Measurements from ENCODE around the gene ZNF597. TPM values are rescaled to one million over a fixed set of nuclear protein-coding genes. Genes with fewer than 3 reads are reported as not detected.
"Not testable (repeated sequence)": the region's sequence is repeated elsewhere in the genome, so short reads cannot be mapped to it uniquely, and the experiment has no call there.

The ZNF597 gene
- total RNA-seq, 1 experiment from 2014 or later, result 5.6 TPM

DNA sequence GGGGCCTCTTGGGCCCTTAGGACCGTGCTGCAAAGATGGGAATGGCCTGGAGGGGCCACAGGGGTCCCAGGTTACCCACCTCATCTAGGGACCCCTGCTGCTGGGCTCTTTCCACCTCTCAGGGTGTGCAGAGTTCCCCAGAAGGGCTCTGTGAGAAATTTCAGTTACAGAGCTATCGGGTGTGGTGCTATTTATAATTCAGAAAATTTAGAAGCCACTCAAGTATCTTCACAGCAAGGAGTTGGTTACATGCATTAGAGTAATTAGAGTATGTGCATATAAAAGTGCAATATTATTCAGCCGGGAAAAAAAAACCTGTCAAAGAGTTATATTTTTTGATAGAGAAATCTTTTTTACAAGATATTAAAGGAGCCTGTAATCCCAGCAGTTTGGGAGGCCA, 33.1 kb upstream of the ZNF597 start:
- no peak for DNase-seq (ENCODE audit: extremely low read depth, low read depth)

DNA sequence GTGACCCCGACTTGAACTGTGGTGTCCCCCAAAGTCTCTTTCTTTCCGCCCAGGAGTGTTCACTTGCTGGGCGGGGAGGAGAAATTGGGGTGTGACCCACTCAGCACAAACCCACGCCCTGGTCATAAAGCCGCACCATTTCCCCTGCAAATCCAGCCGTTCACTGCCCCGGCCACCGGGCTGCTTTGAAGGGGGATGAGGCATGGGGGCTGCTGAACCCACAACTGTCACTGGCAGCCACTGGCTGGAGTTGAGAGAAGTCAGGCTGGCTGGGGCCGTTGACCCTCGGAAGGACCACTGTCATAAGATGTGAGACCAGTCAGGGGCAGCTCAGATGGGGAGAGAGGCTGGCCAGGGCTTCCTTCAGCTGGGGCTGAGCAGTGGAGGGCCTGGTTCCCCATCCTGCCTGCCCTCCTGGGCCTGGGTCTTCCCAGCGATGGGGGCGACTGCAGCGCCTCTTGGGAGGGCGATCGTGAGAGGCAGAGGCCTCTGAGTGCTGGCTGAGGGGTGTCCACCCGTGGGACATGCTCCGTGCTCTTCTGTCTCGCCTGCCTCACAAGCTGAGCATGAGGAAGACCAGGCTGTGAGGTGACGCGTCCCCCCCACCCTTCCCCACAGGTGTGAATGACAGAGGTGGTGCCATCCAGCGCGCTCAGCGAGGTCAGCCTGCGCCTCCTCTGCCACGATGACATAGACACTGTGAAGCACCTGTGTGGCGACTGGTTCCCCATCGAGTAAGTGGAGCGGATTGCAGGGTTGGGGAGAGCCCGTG, 32.5 kb upstream of the ZNF597 start:
- DNase-seq (ENCODE audit: extremely low read depth, low read depth), result no peak

DNA sequence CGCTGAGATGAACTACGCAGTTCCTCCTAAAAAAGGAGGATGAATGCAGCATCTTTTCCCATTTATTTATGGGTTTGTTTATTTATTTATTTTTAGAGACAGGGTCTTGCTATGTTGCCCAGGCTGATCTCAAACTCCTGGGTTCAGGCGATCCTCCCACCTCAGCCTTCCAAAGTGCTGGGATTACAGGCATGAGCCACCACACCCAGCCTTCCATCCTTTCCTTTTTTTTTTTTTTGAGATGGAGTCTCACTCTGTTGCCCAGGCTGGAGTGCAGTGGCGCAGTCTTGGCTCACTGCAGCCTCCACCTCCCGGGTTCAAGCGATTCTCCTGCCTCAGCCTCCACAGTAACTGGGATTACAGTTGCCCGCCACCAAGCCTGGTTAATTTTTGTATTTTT, 31.6 kb upstream of the ZNF597 start:
- DNase-seq (ENCODE audit: extremely low read depth, low read depth), result not testable (repeated sequence)

DNA sequence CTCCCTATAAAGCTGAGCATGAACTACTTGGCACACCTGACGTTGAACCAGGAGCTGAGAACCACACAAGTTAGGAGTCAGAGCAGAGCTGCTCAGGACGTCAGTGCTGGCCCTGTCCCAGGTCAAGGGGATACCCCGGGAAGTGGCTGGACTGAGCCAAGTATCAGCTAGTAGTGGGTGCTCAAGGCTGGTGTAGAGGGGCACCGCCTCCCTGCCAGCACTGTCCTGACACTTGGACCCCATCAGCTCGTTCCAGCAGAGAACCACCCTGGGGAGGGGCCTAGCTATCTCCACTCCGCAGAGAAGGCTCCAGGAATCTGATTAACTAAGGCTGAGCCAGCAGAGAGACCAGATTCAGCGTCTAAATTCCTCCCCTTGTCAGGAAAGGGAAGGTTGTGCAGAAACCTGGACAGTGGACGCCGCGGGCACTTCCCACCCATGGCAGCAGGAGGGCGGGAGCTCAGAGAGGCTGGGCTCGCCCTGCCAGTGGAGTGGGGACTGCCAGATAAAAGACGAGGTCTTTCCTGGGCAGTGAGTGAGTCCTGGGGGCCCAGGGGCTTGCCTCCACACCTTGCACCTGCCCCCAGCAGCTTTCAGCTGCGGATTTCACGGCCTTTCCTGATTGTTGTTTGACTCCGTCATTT, 31.0 kb upstream of the ZNF597 start:
- DNase-seq (ENCODE audit: extremely low read depth, low read depth), result no peak

DNA sequence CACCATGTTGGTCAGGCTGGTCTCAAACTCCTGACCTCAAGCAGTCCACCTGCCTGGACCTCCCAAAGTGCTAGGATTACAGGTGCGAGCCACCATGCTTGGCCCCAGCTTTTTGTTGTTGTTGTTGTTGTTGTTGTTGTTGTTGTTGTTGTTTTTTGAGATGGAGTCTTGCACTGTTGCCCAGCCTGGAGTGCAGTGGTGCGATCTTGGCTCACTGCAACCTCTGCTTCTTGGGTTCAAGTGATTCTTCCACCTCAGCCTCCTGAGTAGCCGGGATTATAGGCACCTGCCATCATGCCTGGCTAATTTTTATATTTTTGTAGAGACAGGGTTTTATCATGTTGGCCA, 30.3 kb upstream of the ZNF597 start:
- DNase-seq (ENCODE audit: extremely low read depth, low read depth), result not testable (repeated sequence)

DNA sequence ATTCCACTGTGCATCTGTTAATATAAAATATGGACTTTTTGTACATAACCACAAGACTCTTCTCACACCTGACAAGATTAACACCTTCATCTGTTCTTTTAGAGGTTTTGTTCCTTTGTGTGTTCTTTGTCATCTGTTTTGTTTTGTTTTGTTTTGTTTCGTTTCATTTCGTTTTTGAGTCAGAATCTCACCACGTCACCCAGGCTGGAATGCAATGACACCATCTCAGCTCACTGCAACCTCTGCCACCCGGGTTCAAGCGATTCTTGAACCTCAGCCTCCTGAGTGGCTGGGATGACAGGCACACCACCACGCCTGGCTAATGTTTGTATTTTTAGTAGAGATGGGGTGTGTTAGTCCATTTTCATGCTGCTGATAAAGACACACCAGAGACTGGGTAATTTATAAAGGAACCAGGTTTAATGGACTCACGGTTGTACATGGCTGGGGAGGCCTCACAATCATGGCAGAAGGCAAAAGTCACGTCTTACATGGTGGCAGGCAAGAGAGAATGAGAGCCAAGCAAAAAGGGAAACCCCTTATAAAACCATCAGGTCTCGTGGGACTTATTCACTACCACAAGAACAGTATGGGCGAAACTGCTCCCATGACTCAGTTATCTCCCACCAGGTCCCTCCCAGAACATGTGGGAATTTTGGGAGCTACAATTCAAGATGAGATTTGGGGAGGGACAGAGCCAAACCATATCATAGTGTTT, 29.7 kb upstream of the ZNF597 start:
- no peak for DNase-seq (ENCODE audit: extremely low read depth, low read depth)

DNA sequence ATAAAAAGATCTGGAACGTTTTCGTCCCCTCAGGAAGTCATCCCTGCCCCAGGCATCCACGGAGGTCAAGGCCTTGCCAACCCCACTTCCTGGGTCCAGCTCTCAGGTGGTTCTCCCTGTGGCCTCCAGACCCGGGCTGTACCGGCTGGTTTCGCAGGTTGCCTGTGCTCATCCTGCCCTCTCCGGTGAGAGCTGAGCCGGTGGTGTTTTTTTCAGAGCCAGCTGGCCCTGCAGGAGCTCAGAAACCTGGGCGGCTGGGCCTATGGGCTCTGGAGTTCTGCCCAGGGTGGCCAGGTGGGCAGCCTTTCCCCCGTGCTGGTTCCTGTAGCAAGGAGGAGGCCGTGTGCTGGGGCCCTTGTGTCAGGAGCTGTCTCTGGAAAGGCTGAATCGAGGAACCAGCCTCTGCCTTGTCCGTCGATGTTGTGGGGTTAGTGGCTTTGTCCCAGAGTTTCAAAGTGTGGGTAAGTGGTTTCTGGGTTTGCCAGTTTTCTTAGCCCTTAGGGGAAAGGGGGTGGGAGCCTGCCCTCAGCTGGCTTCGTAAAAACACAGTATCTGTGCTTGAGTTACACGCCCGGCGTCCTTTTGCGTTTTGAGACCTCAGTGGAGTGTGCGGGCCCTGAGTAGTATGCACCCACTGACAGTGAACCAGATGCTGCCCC, 28.3 kb upstream of the ZNF597 start:
- no peak for DNase-seq (ENCODE audit: extremely low read depth, low read depth)

DNA sequence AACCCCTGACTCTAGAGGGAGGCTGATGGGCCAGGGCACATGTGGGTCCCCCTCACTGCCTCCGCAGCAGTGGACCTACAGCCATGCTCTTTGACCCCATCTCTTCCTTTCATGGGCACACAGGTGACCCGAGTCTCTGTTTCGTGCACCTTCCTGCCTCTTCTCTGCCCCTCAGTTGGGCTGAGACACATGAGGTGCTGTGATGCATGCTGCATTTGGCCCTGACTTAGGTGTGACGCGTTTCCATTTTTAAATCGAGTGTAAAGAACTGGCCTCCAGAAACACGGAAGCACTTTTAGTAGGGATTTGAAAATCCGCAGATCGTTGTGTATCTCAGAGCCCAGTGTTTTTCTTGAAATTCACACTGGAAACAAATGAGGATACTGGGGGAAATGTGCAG, 27.4 kb upstream of the ZNF597 start:
- DNase-seq (ENCODE audit: extremely low read depth, low read depth), result no peak

DNA sequence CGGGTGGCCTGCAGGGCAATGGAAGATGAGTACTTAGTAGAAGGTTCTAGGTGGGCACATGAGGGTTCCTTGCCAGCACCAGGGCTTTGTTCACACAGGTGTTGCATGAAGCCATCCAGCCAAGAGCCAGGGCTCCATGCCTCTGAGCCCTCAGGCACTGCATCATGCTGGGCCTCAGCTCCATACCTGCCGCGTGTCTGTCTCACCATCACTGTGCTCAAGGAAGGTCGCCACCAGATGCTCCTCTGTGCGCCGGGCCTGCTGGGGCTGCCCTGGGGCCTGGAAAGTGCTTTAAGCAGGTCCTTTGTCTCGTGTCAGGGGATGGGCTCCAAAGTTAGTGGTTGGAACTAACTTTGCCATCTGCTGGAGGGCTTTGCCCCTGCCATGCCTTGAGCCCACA, 26.4 kb upstream of the ZNF597 start:
- DNase-seq (ENCODE audit: extremely low read depth, low read depth), result no peak

DNA sequence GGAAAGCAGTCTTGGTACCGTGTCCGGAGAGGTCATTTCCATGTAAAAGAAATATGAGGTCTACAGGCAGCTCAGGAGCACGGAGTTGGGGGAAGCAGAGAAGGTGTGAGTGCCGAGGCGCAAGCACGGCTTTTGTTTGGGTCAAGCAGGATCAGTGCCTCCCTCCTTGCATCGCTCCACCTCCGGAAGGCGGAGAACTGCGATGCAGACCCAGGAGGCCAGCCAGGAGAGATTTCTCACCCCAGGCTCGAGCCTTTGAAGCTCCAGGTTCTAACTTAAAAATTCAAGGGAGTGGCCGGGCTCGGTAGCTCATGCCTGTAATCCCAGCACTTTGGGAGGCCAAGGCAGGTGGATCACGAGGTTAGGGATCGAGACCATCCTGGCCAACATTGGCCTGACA, 25.2 kb upstream of the ZNF597 start:
- no peak for DNase-seq (ENCODE audit: extremely low read depth, low read depth)

DNA sequence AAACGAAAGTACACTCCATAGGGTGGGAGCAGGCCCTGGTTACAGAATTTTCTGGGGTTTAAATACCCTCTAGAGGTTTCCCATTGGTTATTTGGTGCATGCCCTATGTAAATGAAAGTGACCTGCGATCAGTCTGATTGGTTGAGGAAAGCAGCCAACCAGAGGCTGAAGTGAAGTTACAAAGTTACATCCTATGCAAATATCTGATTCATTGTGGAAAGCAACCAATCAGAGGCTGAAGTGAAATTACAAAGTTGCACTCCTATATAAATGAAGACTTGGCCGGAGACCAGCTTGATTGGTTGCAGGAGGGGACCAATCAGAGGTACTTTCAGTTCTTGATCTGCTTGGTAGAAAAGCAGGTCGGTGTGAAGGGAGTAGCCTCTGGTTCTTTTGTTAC, 24.6 kb upstream of the ZNF597 start:
- DNase-seq (ENCODE audit: extremely low read depth, low read depth), result no peak

DNA sequence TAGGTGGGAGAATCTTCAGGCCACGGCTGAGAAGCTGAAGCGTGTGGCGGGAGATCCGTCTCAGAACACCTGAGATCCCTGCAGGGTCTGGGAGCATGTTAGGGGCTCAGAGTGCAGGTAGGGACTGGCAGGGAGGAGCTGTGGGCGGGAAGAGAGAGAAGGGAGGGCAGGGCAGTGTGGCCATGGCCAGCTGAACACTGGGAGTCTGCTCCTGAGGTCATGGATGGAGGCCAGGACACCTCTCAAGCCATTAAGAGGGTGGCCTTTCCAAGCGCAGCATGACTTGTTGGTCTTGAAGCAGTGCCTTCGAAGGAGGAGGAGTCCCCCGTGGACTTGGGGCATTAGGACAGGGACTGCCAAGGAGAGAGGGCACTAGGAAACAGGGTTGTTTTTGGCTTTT, 23.9 kb upstream of the ZNF597 start:
- no peak for DNase-seq (ENCODE audit: extremely low read depth, low read depth)

DNA sequence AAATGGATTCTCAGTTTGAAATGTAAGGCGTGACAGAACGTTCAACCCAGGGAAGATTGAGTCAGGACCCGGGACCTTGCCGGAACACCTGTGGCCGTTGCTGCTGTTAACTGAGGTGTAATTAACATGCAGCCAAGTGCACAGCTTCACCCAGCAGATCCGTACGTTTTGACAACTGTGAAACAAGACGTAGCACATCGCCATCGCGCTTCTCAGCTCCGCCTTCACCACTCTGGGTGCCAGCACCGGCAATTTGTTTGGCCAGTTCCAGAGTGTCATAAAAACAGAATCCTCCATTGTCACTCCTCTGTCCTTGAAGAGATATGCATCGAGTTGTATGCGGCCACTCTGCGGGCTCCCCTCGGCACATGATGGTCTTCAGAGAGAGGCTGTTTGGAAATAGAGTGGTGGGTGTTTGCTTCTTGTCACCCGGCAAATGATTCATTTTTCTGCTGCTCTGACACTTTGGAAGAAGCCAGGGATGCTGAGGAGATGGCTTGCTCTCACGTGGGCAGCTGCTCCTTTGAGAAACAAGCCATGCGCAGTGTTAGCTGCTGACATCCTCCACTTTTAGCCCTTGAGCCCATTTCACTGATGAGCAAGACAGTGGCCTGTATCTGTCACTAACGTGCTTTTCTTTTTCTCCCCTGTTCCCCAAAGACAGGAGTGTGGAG, 22.7 kb upstream of the ZNF597 start:
- DNase-seq (ENCODE audit: extremely low read depth, low read depth), result no peak

DNA sequence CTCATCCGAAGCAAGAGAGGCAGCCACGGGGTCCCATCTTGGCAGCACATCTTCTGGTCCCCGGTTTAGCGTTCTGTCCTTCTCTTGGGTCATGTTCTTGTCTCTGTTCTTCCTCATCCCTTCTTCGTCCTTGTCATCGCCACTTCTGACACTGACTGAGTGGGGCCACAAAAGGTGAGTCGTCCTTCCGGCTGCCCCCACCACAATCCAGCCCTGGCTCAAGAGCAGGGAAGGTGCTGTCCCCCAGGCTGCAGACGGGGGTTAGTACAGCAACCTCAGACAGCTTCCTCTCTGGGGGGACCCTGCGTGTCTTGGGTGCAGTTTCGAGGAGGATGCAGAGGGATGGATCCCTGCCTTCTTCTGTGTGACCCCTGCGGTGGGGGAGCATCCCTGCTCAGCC, 22.0 kb upstream of the ZNF597 start:
- no peak for DNase-seq (ENCODE audit: extremely low read depth, low read depth)

DNA sequence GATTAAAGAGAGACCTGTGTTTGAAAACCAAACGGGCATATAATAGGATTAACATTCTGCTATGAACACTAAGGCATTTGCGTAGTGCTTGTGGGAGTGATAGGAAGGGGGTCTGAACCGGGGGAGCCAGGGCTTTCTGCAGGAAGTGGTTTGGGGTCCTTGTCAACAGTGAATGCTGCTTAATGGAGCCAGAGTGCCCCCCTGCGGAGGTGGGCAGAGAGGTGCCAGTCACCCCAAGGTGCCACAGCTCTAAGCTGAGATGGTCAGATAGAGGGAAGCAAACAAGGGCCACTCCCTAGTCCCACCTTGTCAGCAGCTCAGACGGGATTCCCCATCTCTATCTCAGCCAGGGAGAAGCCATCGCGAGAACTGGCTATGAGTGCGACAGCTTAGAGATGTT, 17.8 kb upstream of the ZNF597 start:
- no peak for DNase-seq (ENCODE audit: extremely low read depth, low read depth)

DNA sequence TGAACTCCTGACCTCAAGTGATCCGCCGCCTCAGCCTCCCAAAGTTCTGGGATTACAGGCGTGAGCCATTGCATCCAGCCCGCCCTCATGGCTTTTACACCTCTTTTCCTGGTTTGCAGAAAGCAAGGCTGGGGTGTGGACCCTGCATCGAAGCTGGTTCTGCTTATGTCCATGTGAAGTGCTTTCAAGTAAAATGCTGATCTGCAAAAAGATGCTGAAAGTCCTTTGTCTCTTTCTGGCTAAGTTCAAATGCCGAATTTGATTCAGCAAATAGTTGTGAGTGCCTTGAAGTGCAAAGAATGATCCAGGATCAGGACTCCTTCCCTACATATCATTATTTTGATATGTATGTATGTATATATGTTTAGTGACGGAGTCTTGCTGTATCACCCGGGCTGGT, 17.3 kb upstream of the ZNF597 start:
- no peak for DNase-seq (ENCODE audit: extremely low read depth, low read depth)

DNA sequence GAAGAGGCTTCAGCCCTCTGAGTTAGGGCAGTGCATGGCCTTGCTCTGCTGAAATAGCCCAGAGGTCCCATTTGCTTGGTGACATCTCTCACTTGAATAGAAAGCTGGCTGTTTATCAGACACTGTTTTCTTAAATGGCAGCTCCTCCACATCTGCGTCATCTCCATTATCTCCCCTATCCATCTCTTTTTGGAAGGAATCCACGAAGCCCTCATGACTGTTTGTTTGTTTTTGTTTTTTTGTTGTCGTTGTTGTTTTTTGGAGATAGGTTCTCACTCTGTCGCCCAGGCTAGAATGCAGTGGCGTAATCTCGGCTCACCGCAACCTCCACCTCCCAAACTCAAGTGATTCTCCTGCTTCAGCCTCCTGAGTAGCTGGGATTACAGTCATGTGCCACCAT, 16.8 kb upstream of the ZNF597 start:
- DNase-seq (ENCODE audit: extremely low read depth, low read depth), result no peak

DNA sequence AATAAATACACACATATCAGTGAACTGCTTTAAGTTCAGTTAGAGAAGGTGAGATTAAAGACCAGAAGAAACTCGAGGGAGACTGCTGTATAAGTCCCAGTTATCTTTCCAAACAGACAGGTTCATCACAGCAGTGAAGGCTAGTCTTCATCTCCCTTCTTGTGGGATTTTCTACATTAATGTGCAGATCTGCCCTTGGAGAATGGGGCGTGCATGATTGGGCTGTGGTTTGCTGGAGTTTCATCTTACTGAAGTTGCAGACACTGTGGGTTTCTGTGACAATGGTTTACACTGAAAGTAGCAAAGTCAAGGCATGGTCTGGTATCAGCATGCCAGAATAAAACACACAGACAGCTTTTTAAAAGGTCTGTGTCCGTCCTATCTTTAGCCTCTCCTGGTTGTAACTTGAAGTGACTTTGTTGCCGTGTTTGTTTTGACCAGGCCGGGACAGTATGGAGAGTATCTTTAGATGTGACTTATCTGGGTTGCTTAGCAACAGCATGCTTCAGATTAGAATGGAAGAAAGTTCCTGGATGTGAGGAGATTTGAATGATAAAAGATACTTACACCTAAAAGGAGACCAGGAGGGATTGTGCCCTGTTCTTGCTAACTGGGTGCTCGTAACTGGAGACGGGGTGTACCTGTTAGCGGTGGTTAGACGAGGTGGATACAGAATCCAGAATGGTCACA, 16.2 kb upstream of the ZNF597 start:
- DNase-seq (ENCODE audit: extremely low read depth, low read depth), result no peak

DNA sequence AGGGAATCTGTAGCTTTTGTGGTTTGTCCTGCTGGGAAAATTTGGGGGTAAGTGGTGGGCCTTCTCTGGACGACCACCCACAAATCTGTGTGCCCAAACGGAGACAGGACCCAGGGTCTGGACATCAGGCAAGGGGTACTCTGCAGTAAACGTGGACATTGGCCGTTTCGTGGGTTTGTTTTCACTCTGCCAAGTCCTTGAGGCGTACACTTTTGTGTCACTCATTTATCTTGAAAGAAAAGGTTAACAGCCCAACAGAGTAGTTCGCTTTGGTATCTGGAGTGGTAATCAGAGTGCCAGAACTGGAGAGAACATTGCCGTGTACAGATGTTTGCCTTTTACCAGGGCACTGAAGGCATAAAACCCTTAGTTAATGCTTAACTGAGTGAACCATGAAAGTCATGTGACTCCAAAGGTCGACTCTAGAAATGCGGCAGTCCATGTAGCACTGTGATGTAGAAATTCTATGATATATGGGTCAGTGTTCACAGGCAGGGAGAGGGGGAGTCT, 15.6 kb upstream of the ZNF597 start:
- no peak for DNase-seq (ENCODE audit: extremely low read depth, low read depth)

DNA sequence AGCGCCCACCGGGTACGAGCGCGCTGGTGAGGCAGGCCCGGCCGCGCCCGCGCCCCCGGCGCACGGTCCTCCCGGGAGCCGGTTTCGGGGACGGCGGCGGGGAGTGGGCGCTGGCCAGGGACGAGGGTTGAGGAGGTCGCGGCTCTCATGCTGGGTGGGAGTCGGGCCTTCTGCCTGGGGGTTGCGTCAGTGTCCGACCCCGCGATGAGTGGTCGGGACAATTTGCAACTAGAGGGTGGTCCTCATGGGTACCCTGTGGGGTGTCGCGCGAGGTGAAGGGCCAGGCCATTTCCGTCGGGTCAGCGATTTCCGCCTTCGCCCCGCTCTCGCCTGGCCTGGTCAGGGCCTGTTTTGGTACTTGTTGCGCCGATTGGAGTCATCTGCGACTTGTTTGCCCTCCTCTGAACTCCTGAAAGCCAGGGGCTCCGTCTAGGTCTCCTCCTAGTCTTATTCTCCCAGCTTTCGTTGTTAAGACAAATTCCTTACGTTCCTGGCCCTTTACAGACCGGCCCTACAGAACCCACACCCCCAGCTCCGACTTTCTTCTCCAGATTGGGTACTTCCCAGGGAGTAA, 15.1 kb upstream of the ZNF597 start:
- no peak for DNase-seq (ENCODE audit: extremely low read depth, low read depth)

Measured in NCI-H460 (cell line).